Small intestine (tissue), 7 donors: ENCODE measurements around the gene ZNF474. TPM values are rescaled to one million over a fixed set of nuclear protein-coding genes. Genes with fewer than 3 reads are reported as not detected.

Experiments used
- DNase-seq, 2 donors: peaks; one replicate each; pipeline versions ENCODE4 v3.0.0 to v3.0.0-alpha.2; 2013
- FAIRE-seq: peaks from 2 replicates; lab custom pipeline; 2012; peaks lifted over from hg19 to GRCh38; lab: Jason Lieb, UNC
- H3K27ac ChIP-seq, 3 donors: one replicate each; pipeline ENCODE4 v1.5.1; 2013; ENCODE audit warnings: low read length in 2 of 3, mild to moderate bottlenecking in 2 of 3, control low read depth in 1 of 3, inconsistent platforms in 1 of 3, low read depth in 1 of 3, moderate library complexity in 1 of 3
- H3K27me3 ChIP-seq, 3 donors: one replicate each; pipeline ENCODE4 v1.6.1; 2013; ENCODE audit warnings: low read length in 3 of 3, inconsistent platforms in 1 of 3; ENCODE audit not compliant: control insufficient read depth in 3 of 3, insufficient read depth in 3 of 3
- H3K36me3 ChIP-seq, 3 donors: one replicate each; pipeline ENCODE4 v1.6.1; 2013; ENCODE audit warnings: low read length in 3 of 3, inconsistent platforms in 1 of 3, low read depth in 1 of 3, mild to moderate bottlenecking in 1 of 3, moderate library complexity in 1 of 3; ENCODE audit not compliant: control insufficient read depth in 3 of 3, insufficient read depth in 2 of 3
- H3K4me1 ChIP-seq, 3 donors: one replicate each; pipeline ENCODE4 v1.6.1; 2013; ENCODE audit warnings: low read length in 2 of 3, inconsistent platforms in 1 of 3, low read depth in 1 of 3, mild to moderate bottlenecking in 1 of 3, moderate library complexity in 1 of 3; ENCODE audit not compliant: control insufficient read depth in 3 of 3, insufficient read depth in 2 of 3
- H3K4me3 ChIP-seq, 3 donors: one replicate each; pipeline ENCODE4 v1.5.1; 2013; ENCODE audit warnings: low read length in 3 of 3, control low read depth in 1 of 3, inconsistent platforms in 1 of 3, low read depth in 1 of 3, mild to moderate bottlenecking in 1 of 3, moderate library complexity in 1 of 3
- H3K9me3 ChIP-seq, 2 donors: one replicate each; pipeline ENCODE4 v1.6.1; 2013; ENCODE audit warnings: low read depth in 1 of 2, low read length in 1 of 2; ENCODE audit not compliant: control insufficient read depth in 2 of 2, insufficient read depth in 1 of 2
- WGBS, 3 donors: extraction: QIAGEN DNeasy Blood & Tissue Kit; methylation state at CpG; one replicate each; pipeline ENCODE4 v1.1.7; 2013; 5-methylcytosine and 5-hydroxymethylcytosine counted together
- polyA plus RNA-seq, 4 donors: library from polyadenylated mRNA; stranded (reverse) in 3 of 4; unstranded in 1 of 4; fragments of 200-250 nt in 3 of 4; fragments of 120-200 nt in 1 of 4; gene quantifications; one replicate each; pipeline versions ENCODE4 v1.2.1 to v1.2.3, GENCODE V29; 2013
- donor health status: healthy with polysubstance abuse.
- donor health status: control.
- donor health status: control.
- donor health status: Bipolar disorder and iron deficiency.
- donor health status: healthy.

Gene ZNF474
- polyA plus RNA-seq, 4 donors, result 0.04 to 0.07 TPM; not detected in 2

DNA sequence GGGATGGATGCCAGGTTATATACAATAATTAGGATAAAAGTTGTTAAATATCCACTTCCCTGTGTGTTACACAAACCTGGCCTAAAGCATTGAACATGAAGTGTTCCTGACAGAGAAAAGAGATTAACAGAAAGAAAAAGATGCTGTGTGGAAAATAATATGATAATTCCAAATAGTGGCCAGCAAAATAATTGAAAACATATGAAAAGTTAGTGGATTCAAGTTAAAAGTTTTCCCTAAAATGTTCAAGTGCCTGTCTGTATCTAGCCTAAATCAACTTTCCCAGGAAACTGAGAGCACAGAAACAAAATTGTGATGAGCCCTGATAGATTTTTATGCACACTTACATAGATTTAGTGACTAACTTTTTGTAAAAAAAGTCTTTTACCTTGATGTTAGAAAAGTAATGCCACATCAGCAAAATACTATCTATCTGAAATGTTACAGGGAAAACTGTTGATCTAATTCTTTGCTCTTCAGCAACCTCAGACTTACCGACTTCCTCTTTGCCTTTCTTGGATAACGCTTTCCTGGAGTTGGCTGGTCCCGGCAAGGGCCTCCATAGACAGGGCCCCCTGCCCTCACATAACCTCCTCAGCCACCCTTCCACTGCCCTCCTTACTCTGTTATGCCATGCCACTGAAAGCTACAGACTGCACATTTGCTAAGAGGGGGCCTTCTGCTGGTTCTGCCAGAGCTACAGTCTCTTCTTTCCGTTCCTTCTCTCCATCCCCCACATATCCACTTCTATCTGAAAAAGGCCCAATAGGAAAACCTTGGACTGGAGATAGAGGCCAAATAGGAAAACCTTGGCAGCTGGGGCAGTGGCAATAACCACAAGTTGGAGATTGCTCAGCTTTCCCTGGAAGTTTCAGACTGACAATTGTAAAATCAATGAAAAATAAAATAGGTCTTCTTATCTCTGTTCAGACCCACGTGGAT is 44.4 kb downstream of the ZNF474 start:
- no peaks in the 10 kb centered on the region for H3K27me3 ChIP-seq
- H3K27ac ChIP-seq, result no peak overlapping the region
- no peaks in the 10 kb centered on the region for H3K9me3 ChIP-seq
- no peak for FAIRE-seq
- WGBS, 3 donors, result 59 to 70% (median 60%) methylated on average over 5 of the region's 5 CpGs
- H3K4me1 ChIP-seq, result no peaks in the 10 kb centered on the region
- DNase-seq, result no peak
- no peak overlapping the region for H3K4me3 ChIP-seq
- no peaks in the 10 kb centered on the region for H3K36me3 ChIP-seq

- H3K36me3 ChIP-seq, result no peaks in the 10 kb centered on the region
- FAIRE-seq, result no peak
These were observed 45.7 kb downstream of the ZNF474 start for GRCh38 chr5:122175091-122175490.

GRCh38 chr5:122175852-122176251 is 46.5 kb downstream of the ZNF474 start:
- Histone ChIP-seq H3K9me3 (no peaks in the 10 kb centered on the region), H3K4me1 (no peaks in the 10 kb centered on the region), H3K27me3 (no peaks in the 10 kb centered on the region), H3K36me3 (no peaks in the 10 kb centered on the region), H3K27ac (no peak overlapping the region), H3K4me3 (no peak overlapping the region)
- FAIRE-seq (no peak), DNase-seq (no peak)

More at GRCh38 chr5:122175091-122175490, 45.7 kb downstream of the ZNF474 start:
- Histone ChIP-seq H3K4me1 (no peaks in the 10 kb centered on the region), H3K27ac (no peak overlapping the region), H3K4me3 (no peak overlapping the region), H3K27me3 (no peaks in the 10 kb centered on the region), H3K9me3 (no peaks in the 10 kb centered on the region)
- WGBS, 3 donors, result 12 to 42% (median 37%) methylated on average over 1 of the region's 1 CpG
- DNase-seq, result no peak

- no peaks in the 10 kb centered on the region for H3K27me3 ChIP-seq
- H3K4me1 ChIP-seq, result no peaks in the 10 kb centered on the region
- H3K36me3 ChIP-seq, result no peaks in the 10 kb centered on the region
- 74 to 86% (median 76%) methylated on average over 2 of the region's 2 CpGs for WGBS, 3 donors
- FAIRE-seq (no peak), DNase-seq (no peak)
- no peaks in the 10 kb centered on the region for H3K9me3 ChIP-seq
- no peak overlapping the region for H3K27ac ChIP-seq
- no peak overlapping the region for H3K4me3 ChIP-seq
These were observed 47.8 kb downstream of the ZNF474 start for GRCh38 chr5:122177161-122177560.

- no peaks in the 10 kb centered on the region for H3K9me3 ChIP-seq
- H3K4me1 ChIP-seq, result no peaks in the 10 kb centered on the region
- FAIRE-seq (no peak), DNase-seq (no peak)
- 9 to 51% (median 10%) methylated on average over 1 of the region's 1 CpG for WGBS, 3 donors
- H3K27me3 ChIP-seq, result no peaks in the 10 kb centered on the region
- no peak overlapping the region for H3K4me3 ChIP-seq
- H3K27ac ChIP-seq, result no peak overlapping the region
- H3K36me3 ChIP-seq, result no peaks in the 10 kb centered on the region
These were observed 50.4 kb downstream of the ZNF474 start for GRCh38 chr5:122179701-122180100.

DNA sequence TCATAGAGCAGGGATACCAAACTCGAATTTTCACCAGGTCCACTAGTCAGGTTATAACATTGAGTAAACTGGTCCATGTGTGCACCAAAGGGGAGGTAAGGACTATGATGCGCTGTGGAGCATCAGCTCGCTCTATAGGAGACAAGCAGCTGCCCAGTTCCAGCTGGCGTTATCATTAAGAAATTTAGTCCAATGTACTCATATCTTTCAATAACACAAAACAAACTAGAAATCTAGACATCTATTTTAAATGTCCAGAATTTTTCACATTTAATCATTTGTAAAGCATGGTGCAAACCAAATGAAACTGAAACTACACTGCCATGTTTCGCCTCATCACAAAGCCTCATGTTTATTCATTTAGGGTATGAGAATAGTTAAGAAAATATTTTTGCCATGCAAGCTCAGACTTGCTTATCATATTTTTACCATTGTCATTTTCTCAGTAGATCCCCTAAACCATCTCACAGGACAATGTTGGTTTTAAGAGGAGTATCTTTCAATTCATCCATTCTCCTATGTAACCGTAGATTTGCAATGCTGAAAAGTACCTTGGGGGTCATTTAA is 50.9 kb downstream of the ZNF474 start:
- FAIRE-seq, result no peak
- WGBS, 3 donors, result 81 to 90% (median 84%) methylated on average over 6 of the region's 6 CpGs
- no peaks in the 10 kb centered on the region for H3K27me3 ChIP-seq
- no peaks in the 10 kb centered on the region for H3K4me1 ChIP-seq
- H3K9me3 ChIP-seq, result no peaks in the 10 kb centered on the region
- no peak for DNase-seq
- H3K36me3 ChIP-seq, result no peaks in the 10 kb centered on the region
- no peak overlapping the region for H3K4me3 ChIP-seq
- H3K27ac ChIP-seq, result no peak overlapping the region

DNA sequence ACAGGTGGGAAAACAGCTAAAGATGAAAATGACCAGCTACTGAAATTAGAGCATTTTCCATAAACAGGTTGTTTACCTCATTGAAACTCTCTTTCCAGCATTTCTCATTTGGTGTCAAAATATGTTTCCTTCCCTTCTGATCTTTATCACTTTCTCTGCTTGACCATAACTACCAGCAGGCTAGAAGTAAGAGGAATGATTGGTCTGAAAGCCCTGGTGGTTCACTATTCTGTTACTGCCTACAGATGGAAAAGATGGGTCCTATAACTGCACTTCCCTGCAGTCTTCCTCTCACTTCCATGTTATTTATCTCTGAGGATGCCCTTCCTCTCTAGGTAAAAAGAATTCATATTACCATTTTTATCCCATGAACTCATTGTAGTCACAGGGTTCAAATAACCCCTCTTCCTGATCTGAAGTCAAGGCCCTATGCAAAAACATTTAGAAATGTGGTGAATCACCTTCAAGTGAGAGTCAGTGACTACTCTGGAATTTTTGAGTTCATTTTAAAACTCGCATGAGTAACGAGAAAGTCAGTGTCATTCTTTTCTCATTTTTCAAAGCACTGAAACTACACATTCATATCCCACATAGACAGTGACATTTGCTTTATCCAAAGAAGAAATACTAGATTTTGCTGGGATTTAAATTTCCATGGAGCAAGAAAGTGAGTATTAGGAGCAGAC is 51.7 kb downstream of the ZNF474 start:
- FAIRE-seq (no peak), DNase-seq (no peak)
- H3K4me1 ChIP-seq, result no peaks in the 10 kb centered on the region
- H3K27ac ChIP-seq, result no peak overlapping the region
- no peaks in the 10 kb centered on the region for H3K9me3 ChIP-seq
- no peaks in the 10 kb centered on the region for H3K36me3 ChIP-seq
- no peak overlapping the region for H3K4me3 ChIP-seq
- H3K27me3 ChIP-seq, result no peaks in the 10 kb centered on the region
- WGBS, 3 donors, result 67 to 86% (median 84%) methylated on average over 2 of the region's 2 CpGs

DNA sequence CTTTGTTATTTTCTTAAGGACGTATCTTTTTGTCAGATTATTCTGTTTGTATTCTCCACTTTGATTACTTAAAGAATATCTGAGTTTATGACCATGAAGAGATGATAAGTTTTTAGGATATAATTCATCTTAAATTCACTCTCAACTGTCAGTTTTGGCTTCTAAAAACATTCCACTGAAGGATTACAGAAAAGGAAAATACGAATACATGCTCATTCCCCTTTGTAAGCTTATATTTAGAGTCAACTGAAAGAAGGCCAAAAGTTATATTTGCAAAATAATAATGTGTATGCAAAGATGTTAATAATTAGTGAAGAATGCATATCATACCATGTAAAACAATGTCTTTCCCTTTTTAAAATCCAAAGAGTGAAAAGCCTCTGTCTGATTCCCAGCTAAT is 52.5 kb downstream of the ZNF474 start:
- no peaks in the 10 kb centered on the region for H3K4me1 ChIP-seq
- H3K4me3 ChIP-seq, result no peak overlapping the region
- DNase-seq (no peak), FAIRE-seq (no peak)
- no peaks in the 10 kb centered on the region for H3K27me3 ChIP-seq
- no peaks in the 10 kb centered on the region for H3K36me3 ChIP-seq
- 36 to 50% (median 42%) methylated on average over 2 of the region's 2 CpGs for WGBS, 3 donors
- no peak overlapping the region for H3K27ac ChIP-seq
- H3K9me3 ChIP-seq, result no peaks in the 10 kb centered on the region
